ENCODE measurements around the gene CYB561D2. TPM values are rescaled to one million over a fixed set of nuclear protein-coding genes. Genes with fewer than 3 reads are reported as not detected.

Gene CYB561D2
- polyA plus RNA-seq, 1 donor (not counting 4 experiments of a cell fraction or from before 2014, with no cell fraction given) = 12.3 TPM

DNA sequence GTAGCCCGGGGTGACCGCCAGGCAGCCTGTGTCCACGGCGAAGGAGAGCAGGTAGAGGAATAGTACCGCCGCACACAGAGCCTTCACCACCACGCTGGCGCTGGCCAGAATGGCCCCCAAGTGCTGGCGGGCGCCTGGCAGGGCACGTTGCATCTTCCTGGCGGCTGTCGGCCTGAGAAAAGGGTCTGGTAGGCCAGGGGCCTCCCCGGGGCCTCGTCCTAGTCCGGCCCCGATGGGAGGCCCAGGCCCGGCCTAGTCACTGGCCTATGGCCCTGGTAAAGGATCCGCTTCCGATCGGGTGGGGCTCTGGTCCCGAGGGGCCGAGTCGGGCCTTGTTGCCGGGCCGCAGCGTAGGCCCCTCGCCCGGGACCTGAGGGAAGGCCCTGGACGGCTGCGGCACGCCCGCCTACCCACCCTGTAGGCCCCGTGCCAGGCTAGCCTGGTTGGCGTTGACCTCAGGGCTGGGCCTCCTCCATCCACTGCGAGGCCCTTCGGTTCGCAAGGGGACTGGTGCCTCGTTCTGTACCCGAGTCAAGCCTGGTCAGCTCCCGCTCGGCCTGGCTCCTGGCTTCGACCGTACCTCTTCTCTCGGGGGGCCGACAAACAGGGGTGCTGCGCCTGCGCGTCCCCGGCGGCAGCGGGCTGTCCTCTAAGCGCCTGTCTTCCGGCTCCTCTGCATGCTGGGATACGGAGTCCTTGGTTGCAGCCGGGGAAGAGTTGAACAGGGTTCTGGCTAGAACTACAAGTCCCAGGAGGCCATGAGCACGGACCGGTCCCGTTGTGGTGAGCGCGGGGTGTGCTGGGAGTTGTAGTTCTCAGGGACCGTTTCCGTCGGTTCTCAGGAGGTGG is 8.5 kb downstream of the CYB561D2 start, which contains the start of gene TMEM115:
Gene TMEM115 (minus strand): TSS at position 611 of the 849 bp plus-strand sequence. CDS start 458 bp downstream, at position 153.
- TF ChIP-seq, protein P1, sequence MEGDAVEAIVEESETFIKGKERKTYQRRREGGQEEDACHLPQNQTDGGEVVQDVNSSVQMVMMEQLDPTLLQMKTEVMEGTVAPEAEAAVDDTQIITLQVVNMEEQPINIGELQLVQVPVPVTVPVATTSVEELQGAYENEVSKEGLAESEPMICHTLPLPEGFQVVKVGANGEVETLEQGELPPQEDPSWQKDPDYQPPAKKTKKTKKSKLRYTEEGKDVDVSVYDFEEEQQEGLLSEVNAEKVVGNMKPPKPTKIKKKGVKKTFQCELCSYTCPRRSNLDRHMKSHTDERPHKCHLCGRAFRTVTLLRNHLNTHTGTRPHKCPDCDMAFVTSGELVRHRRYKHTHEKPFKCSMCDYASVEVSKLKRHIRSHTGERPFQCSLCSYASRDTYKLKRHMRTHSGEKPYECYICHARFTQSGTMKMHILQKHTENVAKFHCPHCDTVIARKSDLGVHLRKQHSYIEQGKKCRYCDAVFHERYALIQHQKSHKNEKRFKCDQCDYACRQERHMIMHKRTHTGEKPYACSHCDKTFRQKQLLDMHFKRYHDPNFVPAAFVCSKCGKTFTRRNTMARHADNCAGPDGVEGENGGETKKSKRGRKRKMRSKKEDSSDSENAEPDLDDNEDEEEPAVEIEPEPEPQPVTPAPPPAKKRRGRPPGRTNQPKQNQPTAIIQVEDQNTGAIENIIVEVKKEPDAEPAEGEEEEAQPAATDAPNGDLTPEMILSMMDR (optimal IDR thresholded peaks at IDR 0.05 in 1 of 3, IDR thresholded peaks at IDR 0.05 in 1 of 3, conservative IDR thresholded peaks at IDR 0.05 in 1 of 3; ENCODE audit: extremely low read depth in 1 of 3, insufficient read depth in 2 of 3, low read length in 3 of 3) = no peak
- TF ChIP-seq EZH2 (IDR thresholded peaks at IDR 0.05; ENCODE audit: low read length) = no peak
- dilution Hi-C loops (cut with MboI; ENCODE audit: extremely low pct_ligation_motif_present, low sequenced_read_pairs) = no loop called here
- FAIRE-seq (peak; percentile 85), DNase-seq (ENCODE audit: low read depth, low spot score) (peak; percentile 95)
- Histone ChIP-seq H3K36me3 (ENCODE audit: control insufficient read depth in 2 of 2, extremely low read depth in 1 of 2, insufficient read depth in 2 of 2, low read length in 2 of 2) (peaks cover 17 to 21% of the 10 kb centered on the region in 2 experiments), H3K4me3 (ENCODE audit: control insufficient read depth in 2 of 3, extremely low read depth in 1 of 3, insufficient read depth in 2 of 3, low read depth in 1 of 3, low read length in 3 of 3) (peak within 1 kb of the TSS; percentile 78 to 88 (median 86)), H3K79me2 (ENCODE audit: control insufficient read depth, insufficient read depth, low read length) (peaks cover 44% of the 10 kb centered on the region), H3K9ac (ENCODE audit: control insufficient read depth, extremely low read depth, insufficient read depth, low read length) (peak within 1 kb of the TSS; percentile 93), H3K9me1 (ENCODE audit: control insufficient read depth, extremely low read depth, insufficient read depth, low read length) (peaks cover 2% of the 10 kb centered on the region), H3K4me2 (ENCODE audit: control insufficient read depth, extremely low read depth, insufficient read depth, low read depth, low read length) (peak within 1 kb of the TSS; percentile 88), H3K9me3 (ENCODE audit: control insufficient read depth, low read depth, low read length) (no peaks in the 10 kb centered on the region), H3K27ac (ENCODE audit: control insufficient read depth, insufficient read depth, low read length) (peak within 1 kb of the TSS; percentile 85), H2AFZ (ENCODE audit: control insufficient read depth, low read length) (peak within 1 kb of the TSS; percentile 90), H3K4me1 (ENCODE audit: control insufficient read depth, extremely low read depth, insufficient read depth, low read length) (peaks cover 28% of the 10 kb centered on the region), H4K20me1 (ENCODE audit: control insufficient read depth, extremely low read depth, insufficient read depth, low read length) (peaks cover 6% of the 10 kb centered on the region), H3K27me3 (ENCODE audit: control insufficient read depth, extremely low read depth, insufficient read depth, low read length) (no peaks in the 10 kb centered on the region)

DNA sequence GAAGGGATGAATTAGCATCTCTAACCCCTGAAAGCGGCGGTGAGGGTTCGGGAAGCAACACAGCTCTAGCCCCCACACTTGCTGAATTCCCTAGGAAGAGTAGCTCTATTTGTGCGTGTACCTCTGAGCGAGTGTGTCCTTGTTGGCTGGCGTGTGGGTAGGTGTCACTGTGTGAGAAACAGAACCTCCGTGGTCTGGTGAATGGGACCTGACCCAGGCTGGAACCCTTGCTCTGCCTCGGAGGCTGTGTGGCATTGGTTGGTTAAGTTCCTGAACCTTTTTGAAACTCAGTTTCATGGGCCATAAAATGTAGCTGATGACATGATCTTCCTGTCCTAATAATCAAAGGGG is 9.1 kb downstream of the CYB561D2 start:
- H3K79me2 ChIP-seq (ENCODE audit: control insufficient read depth, insufficient read depth, low read length) = peaks cover 44% of the 10 kb centered on the region
- H3K9me3 ChIP-seq (ENCODE audit: control insufficient read depth, low read depth, low read length) = no peaks in the 10 kb centered on the region
- no peak overlapping the region for H3K27ac ChIP-seq (ENCODE audit: control insufficient read depth, insufficient read depth, low read length)
- H3K9ac ChIP-seq (ENCODE audit: control insufficient read depth, extremely low read depth, insufficient read depth, low read length) = no peak overlapping the region
- dilution Hi-C loops (cut with MboI; ENCODE audit: extremely low pct_ligation_motif_present, low sequenced_read_pairs) = no loop called here
- H3K36me3 ChIP-seq (ENCODE audit: control insufficient read depth in 2 of 2, extremely low read depth in 1 of 2, insufficient read depth in 2 of 2, low read length in 2 of 2) = peaks cover 14 to 21% of the 10 kb centered on the region in 2 experiments
- TF ChIP-seq, protein P1 (optimal IDR thresholded peaks at IDR 0.05 in 1 of 3, IDR thresholded peaks at IDR 0.05 in 1 of 3, conservative IDR thresholded peaks at IDR 0.05 in 1 of 3; ENCODE audit: extremely low read depth in 1 of 3, insufficient read depth in 2 of 3, low read length in 3 of 3) = no peak
- no peak for TF ChIP-seq EZH2 (IDR thresholded peaks at IDR 0.05; ENCODE audit: low read length)
- H3K4me3 ChIP-seq (ENCODE audit: control insufficient read depth in 2 of 3, extremely low read depth in 1 of 3, insufficient read depth in 2 of 3, low read depth in 1 of 3, low read length in 3 of 3) = peak overlapping the region in 1 of 3 experiments; percentile 78
- H3K4me1 ChIP-seq (ENCODE audit: control insufficient read depth, extremely low read depth, insufficient read depth, low read length) = peaks cover 28% of the 10 kb centered on the region
- FAIRE-seq = peak; percentile 41
- no peaks in the 10 kb centered on the region for H3K27me3 ChIP-seq (ENCODE audit: control insufficient read depth, extremely low read depth, insufficient read depth, low read length)
- H4K20me1 ChIP-seq (ENCODE audit: control insufficient read depth, extremely low read depth, insufficient read depth, low read length) = peaks cover 6% of the 10 kb centered on the region
- H3K9me1 ChIP-seq (ENCODE audit: control insufficient read depth, extremely low read depth, insufficient read depth, low read length) = peaks cover 2% of the 10 kb centered on the region
- H3K4me2 ChIP-seq (ENCODE audit: control insufficient read depth, extremely low read depth, insufficient read depth, low read depth, low read length) = peak overlapping the region; percentile 88
- DNase-seq (ENCODE audit: low read depth, low spot score) = no peak
- peak overlapping the region; percentile 72 for H2AFZ ChIP-seq (ENCODE audit: control insufficient read depth, low read length)
